ENCODE measurements around the gene RAB7B.

RAB7B gene

DNA sequence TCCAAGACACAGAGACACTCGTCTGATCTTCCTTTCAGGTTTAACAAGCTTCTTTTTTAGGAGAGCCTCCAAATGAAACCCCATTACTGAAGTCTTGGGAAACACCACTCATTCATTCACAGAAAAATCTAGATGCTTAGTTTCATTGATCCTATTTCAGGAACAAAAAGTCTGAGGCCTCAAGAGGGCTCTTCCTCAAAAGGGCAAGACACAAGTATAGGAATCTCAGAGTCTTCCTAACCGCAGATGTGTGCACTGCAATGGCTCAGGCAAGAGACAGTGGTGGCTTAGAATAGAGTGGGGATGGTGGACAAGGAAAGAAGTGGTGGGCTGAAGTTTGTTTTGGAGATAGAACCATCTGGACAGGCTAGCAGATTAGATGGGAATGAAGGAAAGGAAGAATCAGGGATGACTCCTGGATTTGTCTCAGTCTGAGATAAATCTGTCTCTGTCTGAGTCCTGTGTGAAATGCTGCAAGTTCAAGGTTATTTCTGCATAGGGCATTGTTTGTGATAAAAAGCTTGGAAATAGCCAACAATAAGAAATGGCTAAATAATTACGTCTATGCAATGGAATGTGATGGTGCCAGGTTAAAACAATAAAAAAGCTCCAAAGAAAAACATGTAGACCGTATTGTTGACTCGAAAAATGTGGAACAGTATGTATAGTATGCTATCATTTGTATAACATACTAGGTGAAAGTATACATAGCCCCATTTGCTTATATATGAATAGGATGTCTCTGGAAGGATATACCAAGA lies 29.4 kb upstream of the RAB7B start:
- H3K4me3 ChIP-seq (ENCODE audit: low read depth, low read length) = no peak overlapping the region
- no peak for TF ChIP-seq CTCF (IDR thresholded peaks at IDR 0.05; ENCODE audit: borderline replicate concordance, insufficient read depth, low read depth, low read length)

- TF ChIP-seq CTCF (IDR thresholded peaks at IDR 0.05; ENCODE audit: borderline replicate concordance, insufficient read depth, low read depth, low read length) = peak; percentile 85
- no peak overlapping the region for H3K4me3 ChIP-seq (ENCODE audit: low read depth, low read length)
Observed at GRCh38 chr1:206030714-206031113, 27.5 kb upstream of the RAB7B start.

- TF ChIP-seq CTCF (IDR thresholded peaks at IDR 0.05; ENCODE audit: borderline replicate concordance, insufficient read depth, low read depth, low read length) = no peak
- no peak overlapping the region for H3K4me3 ChIP-seq (ENCODE audit: low read depth, low read length)
Observed at GRCh38 chr1:206030191-206030590, 27.0 kb upstream of the RAB7B start.

DNA sequence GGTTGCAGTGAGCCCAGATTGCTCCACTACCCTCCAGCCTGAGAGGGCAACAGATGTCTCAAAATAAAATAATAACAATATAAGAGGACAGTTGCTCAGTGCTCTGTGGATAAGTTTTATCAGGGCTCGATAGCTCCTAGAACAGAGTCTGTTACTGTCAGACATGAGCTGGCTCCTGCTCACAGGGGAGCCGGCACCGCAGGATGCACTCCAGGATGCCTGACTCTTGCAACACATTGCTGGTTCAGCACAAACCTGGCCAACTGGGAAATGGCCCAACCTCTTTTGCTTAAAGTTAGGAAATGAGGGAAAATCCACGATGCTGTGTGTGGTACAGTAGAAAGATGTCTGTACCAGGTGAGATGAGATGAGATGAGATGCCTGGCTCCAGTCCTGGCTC lies 26.3 kb upstream of the RAB7B start:
- H3K4me3 ChIP-seq (ENCODE audit: low read depth, low read length) = no peak overlapping the region
- no peak for TF ChIP-seq CTCF (IDR thresholded peaks at IDR 0.05; ENCODE audit: borderline replicate concordance, insufficient read depth, low read depth, low read length)

- TF ChIP-seq CTCF (IDR thresholded peaks at IDR 0.05; ENCODE audit: borderline replicate concordance, insufficient read depth, low read depth, low read length) = no peak
- H3K4me3 ChIP-seq (ENCODE audit: low read depth, low read length) = no peak overlapping the region
Observed at GRCh38 chr1:206025283-206025820, 22.2 kb upstream of the RAB7B start.

DNA sequence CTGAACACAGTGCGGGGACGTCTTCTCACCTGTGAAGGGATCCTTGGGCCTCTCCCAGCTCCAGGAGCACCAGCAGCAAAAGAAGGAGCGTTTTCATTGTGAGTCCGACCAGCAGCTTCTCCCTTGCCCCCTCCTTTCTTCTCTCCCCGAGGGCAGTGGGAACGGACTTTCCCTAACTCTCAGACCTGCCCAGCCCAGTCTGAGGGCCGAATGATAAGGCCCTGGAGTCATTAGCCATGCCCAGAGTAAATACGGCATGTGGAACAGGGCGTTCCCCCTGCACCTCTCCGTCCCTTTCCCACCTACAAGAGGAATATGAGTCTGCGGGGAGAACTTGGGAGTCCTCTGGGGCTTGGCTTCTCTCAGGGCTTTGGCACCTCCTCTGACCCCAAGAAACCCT lies 20.5 kb upstream of the RAB7B start, which contains the start of gene CTSE:
TSS of gene CTSE (minus strand) at position 201 of the 400 bp plus-strand sequence. CDS start at position 97, 104 bp downstream.
- no peak within 1 kb of the TSS for H3K4me3 ChIP-seq (ENCODE audit: low read depth, low read length)
- no peak for TF ChIP-seq CTCF (IDR thresholded peaks at IDR 0.05; ENCODE audit: borderline replicate concordance, insufficient read depth, low read depth, low read length)

- no peak overlapping the region for H3K4me3 ChIP-seq (ENCODE audit: low read depth, low read length)
- no peak for TF ChIP-seq CTCF (IDR thresholded peaks at IDR 0.05; ENCODE audit: borderline replicate concordance, insufficient read depth, low read depth, low read length)
Observed at GRCh38 chr1:206022766-206023165, 19.6 kb upstream of the RAB7B start.
